DOHH2 (cell line): ENCODE results near the gene SCN5A.

ENCODE experiments used
- CTCF ChIP-seq: fragments of 200-600 bp; sonication (generic); IDR thresholded peaks from one replicate; pipeline ENCODE4 v1.5.1; 2014; ENCODE audit warnings: antibody characterized with exemption, mild to moderate bottlenecking, low read depth, low read length; ENCODE audit not compliant: poor library complexity, severe bottlenecking
- EZH2phosphoT487 ChIP-seq: fragments of 200-600 bp; sonication (generic); IDR thresholded peaks from 2 replicates; pipeline ENCODE4 v1.6.1; 2017; ENCODE audit warnings: borderline replicate concordance, mild to moderate bottlenecking, antibody characterized with exemption, low read length, moderate library complexity, mixed read lengths

GRCh38 chr3:38551026-38551832 is 98.3 kb downstream of the SCN5A start:
- no peak for TF ChIP-seq CTCF
- no peak for TF ChIP-seq EZH2phosphoT487
